PC-3 (cell line): ENCODE measurements around the gene MN1. TPM values are rescaled to one million over a fixed set of nuclear protein-coding genes. Genes with fewer than 3 reads are reported as not detected.

Source experiments
- ATAC-seq: fragments of 200-7000 bp; cut with Tn5 transposase; 2 replicates; pipeline ENCODE4 v1.9.1; 2020; ENCODE audit warnings: mild to moderate bottlenecking, moderate library complexity
- BruUV-seq: library from RNA; stranded (reverse); fragments of 400-500 nt; replicated peaks from 2 replicates; lab custom pipeline; 2021; lab: Mats Ljungman, UMichigan
- CTCF ChIA-PET: fragments of 300-600 bp; sonication (Branson Sonifier 250); formaldehyde crosslinking; loops from one replicate; lab custom pipeline; 2022; ENCODE audit warnings: antibody characterized with exemption; lab: Charles Lee
- POLR2A ChIA-PET: fragments of 300-600 bp; sonication (Branson Sonifier 250); formaldehyde crosslinking; loops from one replicate; lab custom pipeline; 2022; ENCODE audit warnings: antibody characterized with exemption; ENCODE audit not compliant: unreplicated experiment; lab: Charles Lee
- DNase-seq: peaks from one replicate; pipeline ENCODE4 v3.0.0-alpha.2; 2015
- H2AFZ ChIP-seq: fragments of 300-600 bp; sonication (generic); 2 replicates; pipeline ENCODE4 v1.6.0; 2016; ENCODE audit warnings: antibody characterized with exemption, low read length
- H3F3A ChIP-seq: fragments of 300-600 bp; sonication (generic); one replicate; pipeline ENCODE4 v1.6.0; 2017; ENCODE audit warnings: antibody characterized with exemption, low read length, control low read depth, mild to moderate bottlenecking; ENCODE audit not compliant: unreplicated experiment
- H3K27ac ChIP-seq: fragments of 300-600 bp; sonication (generic); 2 replicates; pipeline ENCODE4 v1.5.1; 2016; ENCODE audit warnings: mild to moderate bottlenecking, low read length
- H3K27me3 ChIP-seq: fragments of 300-600 bp; sonication (generic); 2 replicates; pipeline ENCODE4 v1.6.1; 2016; ENCODE audit warnings: low read length, mixed read lengths
- H3K36me3 ChIP-seq: fragments of 300-600 bp; sonication (generic); 2 replicates; pipeline ENCODE4 v1.6.1; 2016; ENCODE audit warnings: low read depth, mixed run types, low read length, mixed read lengths
- H3K4me1 ChIP-seq: fragments of 300-600 bp; sonication (generic); 2 replicates; pipeline ENCODE4 v1.5.1; 2016; ENCODE audit warnings: low read length; ENCODE audit not compliant: insufficient read depth
- H3K4me2 ChIP-seq: fragments of 300-600 bp; sonication (generic); 2 replicates; pipeline ENCODE4 v1.6.0; 2016; ENCODE audit warnings: low read length
- H3K4me3 ChIP-seq: fragments of 300-600 bp; sonication (generic); 2 replicates; pipeline ENCODE4 v1.5.1; 2016; ENCODE audit warnings: mild to moderate bottlenecking, low read length, mixed read lengths
- H3K79me2 ChIP-seq: fragments of 300-600 bp; sonication (generic); 2 replicates; pipeline ENCODE4 v1.6.1; 2017; ENCODE audit warnings: low read length, mixed read lengths
- H3K9ac ChIP-seq: fragments of 300-600 bp; sonication (generic); 2 replicates; pipeline ENCODE4 v1.6.0; 2016; ENCODE audit warnings: mild to moderate bottlenecking, low read length
- H3K9me2 ChIP-seq: fragments of 300-600 bp; sonication (generic); replicated peaks from 2 replicates; pipeline ENCODE4 v1.6.1; 2016; ENCODE audit warnings: mixed run types, low read length, mixed read lengths
- H3K9me3 ChIP-seq: fragments of 300-600 bp; sonication (generic); 2 replicates; pipeline ENCODE4 v1.6.1; 2016; ENCODE audit warnings: low read length, mixed read lengths
- H4K20me1 ChIP-seq: fragments of 300-600 bp; sonication (generic); 2 replicates; pipeline ENCODE4 v1.6.1; 2016; ENCODE audit warnings: low read length, mixed read lengths
- EZH2 ChIP-seq: fragments of 300-600 bp; sonication (generic); IDR thresholded peaks from one replicate; pipeline ENCODE4 v1.6.1; 2017; ENCODE audit warnings: antibody characterized with exemption, mild to moderate bottlenecking, low read length; ENCODE audit not compliant: unreplicated experiment
- EZH2phosphoT487 ChIP-seq: fragments of 300-600 bp; sonication (generic); IDR thresholded peaks from 2 replicates; pipeline ENCODE4 v1.6.1; 2018; ENCODE audit warnings: mild to moderate bottlenecking, antibody characterized with exemption, low read length, borderline replicate concordance
- intact Hi-C: fragments of 100-400 bp; cut with micrococcal nuclease; formaldehyde crosslinking; loops from 2 replicates; pipeline ENCODE4 v1.9.0; 2023
- total RNA-seq: library from RNA; depleted of rRNA; stranded (reverse); fragments of >200 nt; gene quantifications from 2 replicates; pipeline ENCODE4 v1.2.3, GENCODE V29; 2014
- TF ChIP-seq, protein P1 (sequence below): fragments of 300-600 bp; sonication (generic); conservative IDR thresholded peaks from 2 replicates; pipeline ENCODE4 v1.5.1; 2017; ENCODE audit warnings: antibody characterized with exemption, low read depth, mild to moderate bottlenecking, low read length

Gene MN1
- total RNA-seq, 1 experiment from 2014 or later, result 2.7 TPM

DNA sequence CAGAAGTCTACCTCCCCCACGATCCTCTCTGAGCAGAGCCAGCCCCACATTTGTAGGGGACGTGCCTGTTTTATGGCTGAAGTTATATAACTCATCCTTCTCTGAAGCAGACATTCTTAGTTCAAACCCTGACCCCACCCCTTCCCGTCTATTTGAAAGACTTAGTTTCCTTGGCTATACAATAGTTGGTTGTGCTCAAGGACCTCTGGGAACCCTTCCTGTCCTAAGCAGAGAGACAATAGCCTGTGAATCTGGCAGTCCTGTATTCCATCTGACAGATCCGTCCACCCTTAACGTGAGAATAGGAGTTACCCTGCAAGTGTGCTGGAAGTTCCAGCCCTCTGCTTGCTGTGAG, 75.2 kb downstream of the MN1 start:
- DNase-seq (no peak), ATAC-seq (no peak)
- no TSS peak for BruUV-seq
- Histone ChIP-seq H3K4me2 (no peak overlapping the region; the same call in 1 of the 2 replicates), H3K27me3 (no peaks in the 10 kb centered on the region), H3K9ac (no peak overlapping the region), H3K9me2 (no peaks in the 10 kb centered on the region), H3K79me2 (no peaks in the 10 kb centered on the region), H3F3A (no peaks in the 10 kb centered on the region), H3K4me1 (peaks cover 10% of the 10 kb centered on the region; the same call in 1 of the 2 replicates), H4K20me1 (no peaks in the 10 kb centered on the region), H3K36me3 (no peaks in the 10 kb centered on the region), H3K9me3 (no peaks in the 10 kb centered on the region), H3K4me3 (no peak overlapping the region), H3K27ac (peak overlapping the region; percentile 46), H2AFZ (no peak overlapping the region)
- intact Hi-C loops, result no loop called here
- TF ChIP-seq EZH2 (no peak), EZH2phosphoT487 (no peak)
- TF ChIP-seq, protein P1, sequence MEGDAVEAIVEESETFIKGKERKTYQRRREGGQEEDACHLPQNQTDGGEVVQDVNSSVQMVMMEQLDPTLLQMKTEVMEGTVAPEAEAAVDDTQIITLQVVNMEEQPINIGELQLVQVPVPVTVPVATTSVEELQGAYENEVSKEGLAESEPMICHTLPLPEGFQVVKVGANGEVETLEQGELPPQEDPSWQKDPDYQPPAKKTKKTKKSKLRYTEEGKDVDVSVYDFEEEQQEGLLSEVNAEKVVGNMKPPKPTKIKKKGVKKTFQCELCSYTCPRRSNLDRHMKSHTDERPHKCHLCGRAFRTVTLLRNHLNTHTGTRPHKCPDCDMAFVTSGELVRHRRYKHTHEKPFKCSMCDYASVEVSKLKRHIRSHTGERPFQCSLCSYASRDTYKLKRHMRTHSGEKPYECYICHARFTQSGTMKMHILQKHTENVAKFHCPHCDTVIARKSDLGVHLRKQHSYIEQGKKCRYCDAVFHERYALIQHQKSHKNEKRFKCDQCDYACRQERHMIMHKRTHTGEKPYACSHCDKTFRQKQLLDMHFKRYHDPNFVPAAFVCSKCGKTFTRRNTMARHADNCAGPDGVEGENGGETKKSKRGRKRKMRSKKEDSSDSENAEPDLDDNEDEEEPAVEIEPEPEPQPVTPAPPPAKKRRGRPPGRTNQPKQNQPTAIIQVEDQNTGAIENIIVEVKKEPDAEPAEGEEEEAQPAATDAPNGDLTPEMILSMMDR, result no peak
- CTCF ChIA-PET, result no interaction called here
- POLR2A ChIA-PET, result no interaction called here

DNA sequence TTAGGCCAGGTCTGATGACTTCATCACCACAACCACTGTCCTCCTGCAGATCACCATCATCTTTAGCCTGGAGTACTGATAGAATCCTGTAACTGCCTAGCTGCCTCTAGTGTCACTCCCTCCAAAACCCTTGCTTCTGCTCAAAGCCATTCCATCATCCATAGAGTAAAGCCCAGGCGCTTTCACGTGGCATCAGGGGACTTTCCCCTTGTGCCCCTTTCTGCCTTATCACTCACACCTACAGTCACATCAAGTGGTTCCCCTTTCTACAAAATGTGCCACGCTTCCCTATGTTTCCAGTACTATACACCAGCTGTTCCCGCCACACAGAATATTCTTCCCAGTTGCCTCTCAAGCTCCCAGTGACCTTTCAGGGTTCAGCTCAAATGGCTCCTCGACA, 75.9 kb downstream of the MN1 start:
- CTCF ChIA-PET, result no interaction called here
- Histone ChIP-seq H3K9me2 (no peaks in the 10 kb centered on the region), H2AFZ (no peak overlapping the region), H3K9me3 (no peaks in the 10 kb centered on the region), H4K20me1 (no peaks in the 10 kb centered on the region), H3K4me1 (peaks cover 10% of the 10 kb centered on the region; the same call in 1 of the 2 replicates), H3K27ac (no peak overlapping the region), H3K36me3 (no peaks in the 10 kb centered on the region), H3K4me2 (no peak overlapping the region), H3K27me3 (no peaks in the 10 kb centered on the region), H3K9ac (no peak overlapping the region), H3K4me3 (no peak overlapping the region), H3K79me2 (no peaks in the 10 kb centered on the region), H3F3A (no peaks in the 10 kb centered on the region)
- no peak for ATAC-seq
- no TSS peak for BruUV-seq
- POLR2A ChIA-PET, result no interaction called here
- DNase-seq, result no peak
- intact Hi-C loops, result no loop called here
- TF ChIP-seq, protein P1, result no peak
- TF ChIP-seq EZH2 (no peak), EZH2phosphoT487 (no peak)

DNA sequence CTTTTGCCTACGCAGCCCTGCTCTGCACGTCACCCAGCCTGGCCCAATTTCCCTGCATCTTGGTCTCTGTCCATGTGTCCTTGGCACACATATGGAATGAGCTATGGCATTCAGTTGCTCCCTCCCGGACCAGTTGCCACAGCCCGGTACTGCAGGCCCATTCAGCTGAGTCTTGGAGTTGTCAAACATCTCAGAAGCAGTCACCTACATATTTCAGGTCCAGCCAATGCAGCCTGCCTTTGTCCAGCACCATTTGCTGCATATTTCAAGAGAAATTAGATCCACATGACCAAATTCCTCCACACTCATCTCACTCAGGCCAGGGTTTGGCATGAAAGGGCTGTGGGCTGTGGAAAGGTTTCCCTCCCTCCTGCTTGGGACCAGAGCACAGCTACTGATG, 76.8 kb downstream of the MN1 start:
- Histone ChIP-seq H3K9me3 (no peaks in the 10 kb centered on the region), H3K36me3 (no peaks in the 10 kb centered on the region), H3K9ac (no peak overlapping the region), H3F3A (no peaks in the 10 kb centered on the region), H3K9me2 (no peaks in the 10 kb centered on the region), H3K27me3 (no peaks in the 10 kb centered on the region), H3K79me2 (no peaks in the 10 kb centered on the region), H3K27ac (no peak overlapping the region), H4K20me1 (no peaks in the 10 kb centered on the region), H3K4me1 (peaks cover 10% of the 10 kb centered on the region; the same call in 1 of the 2 replicates), H3K4me2 (no peak overlapping the region), H3K4me3 (no peak overlapping the region), H2AFZ (no peak overlapping the region)
- TF ChIP-seq EZH2phosphoT487, result no peak
- TF ChIP-seq, protein P1, result no peak
- no peak for TF ChIP-seq EZH2
- intact Hi-C loops, result no loop called here
- no TSS peak for BruUV-seq
- no peak for ATAC-seq
- CTCF ChIA-PET, result no interaction called here
- POLR2A ChIA-PET, result no interaction called here
- no peak for DNase-seq
